ENCODE data around the gene KIFAP3.
"Not testable (repeated sequence)": the region's sequence is repeated elsewhere in the genome, so short reads cannot be mapped to it uniquely, and the experiment has no call there.

The KIFAP3 gene

GRCh38 chr1:169928438-169929209, 145.9 kb downstream of the KIFAP3 start:
- Histone ChIP-seq H3K4me3 (ENCODE audit: low read length in 2 of 2) (no peak overlapping the region), H3K27ac (ENCODE audit: low read depth in 2 of 2, low read length in 2 of 2) (no peak overlapping the region), H3K27me3 (ENCODE audit: control insufficient read depth in 2 of 2, insufficient read depth in 2 of 2, low read length in 2 of 2) (no peaks in the 10 kb centered on the region), H3K9me3 (ENCODE audit: control insufficient read depth in 2 of 2, low read length in 2 of 2) (no peaks in the 10 kb centered on the region), H3K4me1 (ENCODE audit: control insufficient read depth in 2 of 2, insufficient read depth in 2 of 2, low read length in 2 of 2) (peaks cover 0 to 6% of the 10 kb centered on the region in 2 donors), H3K36me3 (ENCODE audit: control insufficient read depth in 2 of 2, insufficient read depth in 2 of 2, low read length in 2 of 2) (no peaks in the 10 kb centered on the region), H3K9ac (ENCODE audit: low read depth in 1 of 2, low read length in 2 of 2) (no peak overlapping the region)

GRCh38 chr1:169925505-169926482, 148.7 kb downstream of the KIFAP3 start:
- no peak overlapping the region for H3K4me3 ChIP-seq (ENCODE audit: low read length in 2 of 2)
- peaks cover 0 to 6% of the 10 kb centered on the region in 2 donors for H3K4me1 ChIP-seq (ENCODE audit: control insufficient read depth in 2 of 2, insufficient read depth in 2 of 2, low read length in 2 of 2)
- H3K9ac ChIP-seq (ENCODE audit: low read depth in 1 of 2, low read length in 2 of 2), result no peak overlapping the region
- H3K27me3 ChIP-seq (ENCODE audit: control insufficient read depth in 2 of 2, insufficient read depth in 2 of 2, low read length in 2 of 2), result no peaks in the 10 kb centered on the region
- no peaks in the 10 kb centered on the region for H3K9me3 ChIP-seq (ENCODE audit: control insufficient read depth in 2 of 2, low read length in 2 of 2)
- H3K36me3 ChIP-seq (ENCODE audit: control insufficient read depth in 2 of 2, insufficient read depth in 2 of 2, low read length in 2 of 2), result no peaks in the 10 kb centered on the region
- no peak overlapping the region for H3K27ac ChIP-seq (ENCODE audit: low read depth in 2 of 2, low read length in 2 of 2)

- Histone ChIP-seq H3K27me3 (ENCODE audit: control insufficient read depth in 2 of 2, insufficient read depth in 2 of 2, low read length in 2 of 2) (no peaks in the 10 kb centered on the region), H3K4me1 (ENCODE audit: control insufficient read depth in 2 of 2, insufficient read depth in 2 of 2, low read length in 2 of 2) (peaks cover 0 to 6% of the 10 kb centered on the region in 2 donors), H3K27ac (ENCODE audit: low read depth in 2 of 2, low read length in 2 of 2) (no peak overlapping the region), H3K4me3 (ENCODE audit: low read length in 2 of 2) (no peak overlapping the region), H3K36me3 (ENCODE audit: control insufficient read depth in 2 of 2, insufficient read depth in 2 of 2, low read length in 2 of 2) (no peaks in the 10 kb centered on the region), H3K9ac (ENCODE audit: low read depth in 1 of 2, low read length in 2 of 2) (no peak overlapping the region), H3K9me3 (ENCODE audit: control insufficient read depth in 2 of 2, low read length in 2 of 2) (no peaks in the 10 kb centered on the region)
These were observed 149.7 kb downstream of the KIFAP3 start for GRCh38 chr1:169924829-169925228.

- peaks cover 0 to 6% of the 10 kb centered on the region in 2 donors for H3K4me1 ChIP-seq (ENCODE audit: control insufficient read depth in 2 of 2, insufficient read depth in 2 of 2, low read length in 2 of 2)
- no peaks in the 10 kb centered on the region for H3K9me3 ChIP-seq (ENCODE audit: control insufficient read depth in 2 of 2, low read length in 2 of 2)
- H3K36me3 ChIP-seq (ENCODE audit: control insufficient read depth in 2 of 2, insufficient read depth in 2 of 2, low read length in 2 of 2), result no peaks in the 10 kb centered on the region
- no peaks in the 10 kb centered on the region for H3K27me3 ChIP-seq (ENCODE audit: control insufficient read depth in 2 of 2, insufficient read depth in 2 of 2, low read length in 2 of 2)
- H3K27ac ChIP-seq (ENCODE audit: low read depth in 2 of 2, low read length in 2 of 2), result no peak overlapping the region
- no peak overlapping the region for H3K9ac ChIP-seq (ENCODE audit: low read depth in 1 of 2, low read length in 2 of 2)
- H3K4me3 ChIP-seq (ENCODE audit: low read length in 2 of 2), result no peak overlapping the region
These were observed 150.4 kb downstream of the KIFAP3 start for GRCh38 chr1:169924063-169924462.

- peaks cover 0 to 6% of the 10 kb centered on the region in 2 donors for H3K4me1 ChIP-seq (ENCODE audit: control insufficient read depth in 2 of 2, insufficient read depth in 2 of 2, low read length in 2 of 2)
- H3K9ac ChIP-seq (ENCODE audit: low read depth in 1 of 2, low read length in 2 of 2), result no peak overlapping the region
- no peak overlapping the region for H3K27ac ChIP-seq (ENCODE audit: low read depth in 2 of 2, low read length in 2 of 2)
- H3K4me3 ChIP-seq (ENCODE audit: low read length in 2 of 2), result no peak overlapping the region
- no peaks in the 10 kb centered on the region for H3K9me3 ChIP-seq (ENCODE audit: control insufficient read depth in 2 of 2, low read length in 2 of 2)
- no peaks in the 10 kb centered on the region for H3K27me3 ChIP-seq (ENCODE audit: control insufficient read depth in 2 of 2, insufficient read depth in 2 of 2, low read length in 2 of 2)
- no peaks in the 10 kb centered on the region for H3K36me3 ChIP-seq (ENCODE audit: control insufficient read depth in 2 of 2, insufficient read depth in 2 of 2, low read length in 2 of 2)
These were observed 153.4 kb downstream of the KIFAP3 start for GRCh38 chr1:169921080-169921479.

- H3K4me1 ChIP-seq (ENCODE audit: control insufficient read depth in 2 of 2, insufficient read depth in 2 of 2, low read length in 2 of 2), result no peaks in the 10 kb centered on the region
- no peak overlapping the region for H3K9ac ChIP-seq (ENCODE audit: low read depth in 1 of 2, low read length in 2 of 2)
- no peaks in the 10 kb centered on the region for H3K27me3 ChIP-seq (ENCODE audit: control insufficient read depth in 2 of 2, insufficient read depth in 2 of 2, low read length in 2 of 2)
- no peaks in the 10 kb centered on the region for H3K9me3 ChIP-seq (ENCODE audit: control insufficient read depth in 2 of 2, low read length in 2 of 2)
- no peak overlapping the region for H3K27ac ChIP-seq (ENCODE audit: low read depth in 2 of 2, low read length in 2 of 2)
- no peaks in the 10 kb centered on the region for H3K36me3 ChIP-seq (ENCODE audit: control insufficient read depth in 2 of 2, insufficient read depth in 2 of 2, low read length in 2 of 2)
- H3K4me3 ChIP-seq (ENCODE audit: low read length in 2 of 2), result no peak overlapping the region
These were observed 155.6 kb downstream of the KIFAP3 start for GRCh38 chr1:169918927-169919326.

GRCh38 chr1:169918220-169918619, 156.3 kb downstream of the KIFAP3 start:
- H3K9ac ChIP-seq (ENCODE audit: low read depth in 1 of 2, low read length in 2 of 2); H3K4me1 ChIP-seq (ENCODE audit: control insufficient read depth in 2 of 2, insufficient read depth in 2 of 2, low read length in 2 of 2); H3K27me3 ChIP-seq (ENCODE audit: control insufficient read depth in 2 of 2, insufficient read depth in 2 of 2, low read length in 2 of 2); H3K9me3 ChIP-seq (ENCODE audit: control insufficient read depth in 2 of 2, low read length in 2 of 2); H3K36me3 ChIP-seq (ENCODE audit: control insufficient read depth in 2 of 2, insufficient read depth in 2 of 2, low read length in 2 of 2); H3K4me3 ChIP-seq (ENCODE audit: low read length in 2 of 2); H3K27ac ChIP-seq (ENCODE audit: low read depth in 2 of 2, low read length in 2 of 2): not testable (repeated sequence)

- Histone ChIP-seq H3K9me3 (ENCODE audit: control insufficient read depth in 2 of 2, low read length in 2 of 2) (no peaks in the 10 kb centered on the region), H3K4me1 (ENCODE audit: control insufficient read depth in 2 of 2, insufficient read depth in 2 of 2, low read length in 2 of 2) (no peaks in the 10 kb centered on the region), H3K9ac (ENCODE audit: low read depth in 1 of 2, low read length in 2 of 2) (no peak overlapping the region), H3K27ac (ENCODE audit: low read depth in 2 of 2, low read length in 2 of 2) (no peak overlapping the region), H3K27me3 (ENCODE audit: control insufficient read depth in 2 of 2, insufficient read depth in 2 of 2, low read length in 2 of 2) (no peaks in the 10 kb centered on the region), H3K36me3 (ENCODE audit: control insufficient read depth in 2 of 2, insufficient read depth in 2 of 2, low read length in 2 of 2) (no peaks in the 10 kb centered on the region), H3K4me3 (ENCODE audit: low read length in 2 of 2) (no peak overlapping the region)
These were observed 159.3 kb downstream of the KIFAP3 start for GRCh38 chr1:169915150-169915549.

- Histone ChIP-seq H3K27me3 (ENCODE audit: control insufficient read depth in 2 of 2, insufficient read depth in 2 of 2, low read length in 2 of 2) (no peaks in the 10 kb centered on the region), H3K27ac (ENCODE audit: low read depth in 2 of 2, low read length in 2 of 2) (no peak overlapping the region), H3K4me3 (ENCODE audit: low read length in 2 of 2) (no peak overlapping the region), H3K36me3 (ENCODE audit: control insufficient read depth in 2 of 2, insufficient read depth in 2 of 2, low read length in 2 of 2) (no peaks in the 10 kb centered on the region), H3K9me3 (ENCODE audit: control insufficient read depth in 2 of 2, low read length in 2 of 2) (no peaks in the 10 kb centered on the region), H3K4me1 (ENCODE audit: control insufficient read depth in 2 of 2, insufficient read depth in 2 of 2, low read length in 2 of 2) (no peaks in the 10 kb centered on the region), H3K9ac (ENCODE audit: low read depth in 1 of 2, low read length in 2 of 2) (no peak overlapping the region)
These were observed 160.0 kb downstream of the KIFAP3 start for GRCh38 chr1:169914531-169914930.

- no peaks in the 10 kb centered on the region for H3K36me3 ChIP-seq (ENCODE audit: control insufficient read depth in 2 of 2, insufficient read depth in 2 of 2, low read length in 2 of 2)
- H3K9ac ChIP-seq (ENCODE audit: low read depth in 1 of 2, low read length in 2 of 2), result no peak overlapping the region
- no peaks in the 10 kb centered on the region for H3K9me3 ChIP-seq (ENCODE audit: control insufficient read depth in 2 of 2, low read length in 2 of 2)
- no peak overlapping the region for H3K4me3 ChIP-seq (ENCODE audit: low read length in 2 of 2)
- no peaks in the 10 kb centered on the region for H3K4me1 ChIP-seq (ENCODE audit: control insufficient read depth in 2 of 2, insufficient read depth in 2 of 2, low read length in 2 of 2)
- H3K27me3 ChIP-seq (ENCODE audit: control insufficient read depth in 2 of 2, insufficient read depth in 2 of 2, low read length in 2 of 2), result no peaks in the 10 kb centered on the region
- no peak overlapping the region for H3K27ac ChIP-seq (ENCODE audit: low read depth in 2 of 2, low read length in 2 of 2)
These were observed 165.0 kb downstream of the KIFAP3 start for GRCh38 chr1:169909499-169909898.

All from mucosa of rectum (tissue), 2 donors.